HepG2 (cell line): ENCODE results near the gene ADCY5.

Experiments
- CTCF ChIP-seq: sonication (generic); formaldehyde crosslinking; IDR thresholded peaks from 2 replicates; pipeline ENCODE4 v1.5.0; 2020; ENCODE audit warnings: mild to moderate bottlenecking, missing genetic modification reagents, moderate library complexity
- ZNF274 ChIP-seq: sonication (generic); formaldehyde crosslinking; IDR thresholded peaks from 2 replicates; pipeline ENCODE4 v1.5.1; 2020; ENCODE audit warnings: mild to moderate bottlenecking, missing genetic modification reagents

GRCh38 chr3:123431007-123431657 lies 17.8 kb downstream of the ADCY5 start:
- no peak for TF ChIP-seq ZNF274 (CRISPR knock-in tag)
- no peak for TF ChIP-seq CTCF (CRISPR knock-in tag)
